ENCODE results near the gene PLXDC1. TPM values are rescaled to one million over a fixed set of nuclear protein-coding genes. Genes with fewer than 3 reads are reported as not detected.
"Not testable (repeated sequence)": the region's sequence is repeated elsewhere in the genome, so short reads cannot be mapped to it uniquely, and the experiment has no call there.

PLXDC1 gene
- total RNA-seq, 1 donor from 2014 or later, result 2.3 TPM

- DNase-seq (ENCODE audit: low spot score, unreplicated experiment), result no peak
- TF ChIP-seq CTCF (IDR thresholded peaks at IDR 0.05; ENCODE audit: unreplicated experiment), result no peak
- no peaks in the 10 kb centered on the region for H3K27me3 Mint-ChIP-seq
- H3K36me3 Mint-ChIP-seq (ENCODE audit: insufficient read depth), result no peaks in the 10 kb centered on the region
- H3K9me3 Mint-ChIP-seq (ENCODE audit: low read depth), result no peaks in the 10 kb centered on the region
- H3K27ac Mint-ChIP-seq, result no peak overlapping the region
- no peak overlapping the region for H3K4me3 Mint-ChIP-seq (ENCODE audit: low read depth)
- H3K4me1 Mint-ChIP-seq (ENCODE audit: low read depth), result no peaks in the 10 kb centered on the region
Measured at GRCh38 chr17:39122991-39123390, 28.4 kb downstream of the PLXDC1 start.

- not testable (repeated sequence) for H3K9me3 Mint-ChIP-seq (ENCODE audit: low read depth); H3K27ac Mint-ChIP-seq; DNase-seq (ENCODE audit: low spot score, unreplicated experiment); H3K4me1 Mint-ChIP-seq (ENCODE audit: low read depth); H3K4me3 Mint-ChIP-seq (ENCODE audit: low read depth); H3K27me3 Mint-ChIP-seq; H3K36me3 Mint-ChIP-seq (ENCODE audit: insufficient read depth)
Measured at GRCh38 chr17:39121919-39122318, 29.5 kb downstream of the PLXDC1 start.

- H3K4me3 Mint-ChIP-seq (ENCODE audit: low read depth), result no peak overlapping the region
- peaks cover 9% of the 10 kb centered on the region for H3K27me3 Mint-ChIP-seq
- H3K27ac Mint-ChIP-seq, result no peak overlapping the region
- DNase-seq (ENCODE audit: low spot score, unreplicated experiment), result no peak
- no peak for TF ChIP-seq CTCF (IDR thresholded peaks at IDR 0.05; ENCODE audit: unreplicated experiment)
- no peaks in the 10 kb centered on the region for H3K36me3 Mint-ChIP-seq (ENCODE audit: insufficient read depth)
- H3K9me3 Mint-ChIP-seq (ENCODE audit: low read depth), result no peaks in the 10 kb centered on the region
- no peaks in the 10 kb centered on the region for H3K4me1 Mint-ChIP-seq (ENCODE audit: low read depth)
Measured at GRCh38 chr17:39118674-39119419, 32.6 kb downstream of the PLXDC1 start.

- Mint-ChIP-seq H3K27me3 (peaks cover 11% of the 10 kb centered on the region), H3K9me3 (ENCODE audit: low read depth) (no peaks in the 10 kb centered on the region), H3K27ac (no peak overlapping the region), H3K4me1 (ENCODE audit: low read depth) (no peaks in the 10 kb centered on the region), H3K36me3 (ENCODE audit: insufficient read depth) (no peaks in the 10 kb centered on the region), H3K4me3 (ENCODE audit: low read depth) (no peak overlapping the region)
- no peak for TF ChIP-seq CTCF (IDR thresholded peaks at IDR 0.05; ENCODE audit: unreplicated experiment)
- no peak for DNase-seq (ENCODE audit: low spot score, unreplicated experiment)
Measured at GRCh38 chr17:39116224-39116623, 35.2 kb downstream of the PLXDC1 start.

GRCh38 chr17:39115135-39115534 lies 36.3 kb downstream of the PLXDC1 start:
- Mint-ChIP-seq H3K36me3 (ENCODE audit: insufficient read depth) (no peaks in the 10 kb centered on the region), H3K9me3 (ENCODE audit: low read depth) (no peaks in the 10 kb centered on the region), H3K27ac (no peak overlapping the region), H3K4me1 (ENCODE audit: low read depth) (peaks cover 4% of the 10 kb centered on the region), H3K4me3 (ENCODE audit: low read depth) (no peak overlapping the region), H3K27me3 (peaks cover 14% of the 10 kb centered on the region)
- no peak for TF ChIP-seq CTCF (IDR thresholded peaks at IDR 0.05; ENCODE audit: unreplicated experiment)
- no peak for DNase-seq (ENCODE audit: low spot score, unreplicated experiment)

GRCh38 chr17:39114723-39115122 lies 36.7 kb downstream of the PLXDC1 start:
- no peaks in the 10 kb centered on the region for H3K36me3 Mint-ChIP-seq (ENCODE audit: insufficient read depth)
- H3K4me1 Mint-ChIP-seq (ENCODE audit: low read depth), result peaks cover 5% of the 10 kb centered on the region
- DNase-seq (ENCODE audit: low spot score, unreplicated experiment), result no peak
- H3K27me3 Mint-ChIP-seq, result peaks cover 14% of the 10 kb centered on the region
- no peak overlapping the region for H3K27ac Mint-ChIP-seq
- TF ChIP-seq CTCF (IDR thresholded peaks at IDR 0.05; ENCODE audit: unreplicated experiment), result no peak
- H3K4me3 Mint-ChIP-seq (ENCODE audit: low read depth), result no peak overlapping the region
- H3K9me3 Mint-ChIP-seq (ENCODE audit: low read depth), result no peaks in the 10 kb centered on the region
